H1 (cell line): ENCODE measurements around the gene SEC14L3. TPM values are rescaled to one million over a fixed set of nuclear protein-coding genes. Genes with fewer than 3 reads are reported as not detected.

Source experiments
- RFX5 ChIP-seq: IDR thresholded peaks from 2 replicates; pipeline ENCODE4 v1.6.1; 2011; ENCODE audit warnings: low read depth, low read length, improper control_type of control experiment, borderline replicate concordance
- polyA plus RNA-seq, 7 experiments: library from polyadenylated mRNA; depleted of rRNA in 3 of 7; stranded (reverse) in 5 of 7; unstranded in 2 of 7; fragments of >200 nt in 5 of 7; fragments of 200-250 nt in 2 of 7; gene quantifications; 1 replicate in 5 of 7; 2 replicates in 1 of 7; 4 replicates in 1 of 7; pipeline versions ENCODE4 v1.2.1 to v1.2.3, GENCODE V29; 2011 to 2013; ENCODE audit warnings: missing spikeins in 2 of 7, mixed read lengths in 2 of 7
- total RNA-seq: library from RNA; stranded (reverse); fragmentation: NEBNext Ultra II Directional; extraction: Animal tissue kit (Norgen Biotek cat#: 25700); gene quantifications from 2 replicates; pipeline ENCODE4 v1.2.1, GENCODE V29; 2021

The SEC14L3 gene
- total and polyA plus RNA-seq, 2 of the 8 experiments (the other 6 are each of a cell fraction or from before 2014, with no cell fraction given): not detected

- TF ChIP-seq RFX5: no peak
Observed at GRCh38 chr22:30492144-30492543, 20.3 kb upstream of the SEC14L3 start (continued).
